ENCODE measurements around the gene CAPN8.

Gene CAPN8

GRCh38 chr1:223695014-223695548, 29.6 kb upstream of the CAPN8 start:
- H3K4me3 ChIP-seq (ENCODE audit: low read depth, low read length): no peak overlapping the region
- CTCF ChIA-PET: interaction anchor here (0.7 to 2.9 kb wide), 11 partner anchors 11 to 638 kb away, joined by 3 to 40 read pairs (median 5); partner anchors contain the start of gene CAPN2
- TF ChIP-seq, protein P1, sequence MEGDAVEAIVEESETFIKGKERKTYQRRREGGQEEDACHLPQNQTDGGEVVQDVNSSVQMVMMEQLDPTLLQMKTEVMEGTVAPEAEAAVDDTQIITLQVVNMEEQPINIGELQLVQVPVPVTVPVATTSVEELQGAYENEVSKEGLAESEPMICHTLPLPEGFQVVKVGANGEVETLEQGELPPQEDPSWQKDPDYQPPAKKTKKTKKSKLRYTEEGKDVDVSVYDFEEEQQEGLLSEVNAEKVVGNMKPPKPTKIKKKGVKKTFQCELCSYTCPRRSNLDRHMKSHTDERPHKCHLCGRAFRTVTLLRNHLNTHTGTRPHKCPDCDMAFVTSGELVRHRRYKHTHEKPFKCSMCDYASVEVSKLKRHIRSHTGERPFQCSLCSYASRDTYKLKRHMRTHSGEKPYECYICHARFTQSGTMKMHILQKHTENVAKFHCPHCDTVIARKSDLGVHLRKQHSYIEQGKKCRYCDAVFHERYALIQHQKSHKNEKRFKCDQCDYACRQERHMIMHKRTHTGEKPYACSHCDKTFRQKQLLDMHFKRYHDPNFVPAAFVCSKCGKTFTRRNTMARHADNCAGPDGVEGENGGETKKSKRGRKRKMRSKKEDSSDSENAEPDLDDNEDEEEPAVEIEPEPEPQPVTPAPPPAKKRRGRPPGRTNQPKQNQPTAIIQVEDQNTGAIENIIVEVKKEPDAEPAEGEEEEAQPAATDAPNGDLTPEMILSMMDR (IDR thresholded peaks at IDR 0.05; ENCODE audit: insufficient read depth, low read length, missing control alignments): no peak
- DNase-seq (ENCODE audit: low read depth, low spot score): no peak
- POLR2A ChIA-PET: no interaction called here

DNA sequence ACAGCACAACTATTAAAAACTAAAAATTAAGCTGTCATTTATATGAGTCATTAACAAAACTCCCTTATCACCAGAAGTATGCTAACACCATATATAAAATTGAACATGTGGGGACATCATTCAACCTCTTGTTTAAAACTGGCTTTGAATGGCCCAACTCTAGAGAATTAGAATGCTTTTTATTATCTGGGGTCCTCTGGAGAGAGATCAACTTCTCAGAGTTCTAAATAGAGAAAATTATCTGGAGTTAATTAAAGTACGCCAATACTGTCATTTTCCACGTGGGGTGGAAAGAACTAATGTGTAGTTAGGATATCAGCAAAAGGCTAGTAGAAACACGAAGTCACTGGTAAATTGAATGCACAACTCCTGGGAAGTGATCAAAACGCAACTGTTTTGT, 25.6 kb upstream of the CAPN8 start:
- TF ChIP-seq, protein P1 (IDR thresholded peaks at IDR 0.05; ENCODE audit: insufficient read depth, low read length, missing control alignments): no peak
- POLR2A ChIA-PET: no interaction called here
- H3K4me3 ChIP-seq (ENCODE audit: low read depth, low read length): no peak overlapping the region
- no peak for DNase-seq (ENCODE audit: low read depth, low spot score)
- CTCF ChIA-PET: interaction anchor here (1.5 to 21.7 kb wide), 2 partner anchors 58 to 556 kb away, joined by 5 to 321 read pairs; no protein-coding TSS in a partner anchor

DNA sequence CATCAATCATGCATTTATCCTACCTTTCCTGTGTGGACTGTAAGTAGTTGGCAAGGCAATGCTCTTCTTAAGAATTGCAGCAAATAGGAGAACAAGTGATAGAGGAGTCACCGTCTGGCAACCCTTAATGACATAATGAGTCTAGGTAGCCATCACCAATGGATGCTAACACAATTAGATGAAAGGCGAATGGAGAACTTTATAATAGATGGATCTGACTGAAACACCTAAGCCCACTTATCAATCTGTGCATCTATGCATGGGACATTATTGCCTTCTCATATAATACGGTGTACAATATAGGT, 18.9 kb upstream of the CAPN8 start:
- DNase-seq (ENCODE audit: low read depth, low spot score): no peak
- POLR2A ChIA-PET: no interaction called here
- CTCF ChIA-PET: interaction anchor here (0.8 to 21.7 kb wide), 11 partner anchors 16 to 889 kb away, joined by 3 to 321 read pairs (median 4); partner anchors contain the start of genes CAPN8 and TLR5
- TF ChIP-seq, protein P1 (IDR thresholded peaks at IDR 0.05; ENCODE audit: insufficient read depth, low read length, missing control alignments): no peak
- H3K4me3 ChIP-seq (ENCODE audit: low read depth, low read length): no peak overlapping the region

GRCh38 chr1:223683586-223684487, 18.3 kb upstream of the CAPN8 start:
- TF ChIP-seq, protein P1 (IDR thresholded peaks at IDR 0.05; ENCODE audit: insufficient read depth, low read length, missing control alignments): peak; percentile 63
- ChIA-PET POLR2A (no interaction called here), CTCF (interaction anchor here (0.6 to 21.7 kb wide), 23 partner anchors 9 to 947 kb away, joined by 3 to 321 read pairs (median 4); partner anchors contain the start of genes CAPN8, FAM177B and TLR5)
- DNase-seq (ENCODE audit: low read depth, low spot score): no peak
- no peak overlapping the region for H3K4me3 ChIP-seq (ENCODE audit: low read depth, low read length)

GRCh38 chr1:223682502-223682901, 17.0 kb upstream of the CAPN8 start:
- ChIA-PET CTCF (interaction anchor here (1.2 to 21.7 kb wide), 8 partner anchors 10 to 946 kb away, joined by 3 to 321 read pairs (median 6); partner anchors contain the start of gene FAM177B), POLR2A (no interaction called here)
- DNase-seq (ENCODE audit: low read depth, low spot score): no peak
- H3K4me3 ChIP-seq (ENCODE audit: low read depth, low read length): no peak overlapping the region
- TF ChIP-seq, protein P1 (IDR thresholded peaks at IDR 0.05; ENCODE audit: insufficient read depth, low read length, missing control alignments): no peak

- ChIA-PET CTCF (interaction anchor here (1.4 to 21.7 kb wide), 3 partner anchors 10 to 556 kb away, joined by 4 to 321 read pairs (median 7); no protein-coding TSS in a partner anchor), POLR2A (no interaction called here)
- DNase-seq (ENCODE audit: low read depth, low spot score): no peak
- TF ChIP-seq, protein P1 (IDR thresholded peaks at IDR 0.05; ENCODE audit: insufficient read depth, low read length, missing control alignments): no peak
- no peak overlapping the region for H3K4me3 ChIP-seq (ENCODE audit: low read depth, low read length)
Measured at GRCh38 chr1:223680188-223680587, 14.7 kb upstream of the CAPN8 start.
